H1 (cell line): ENCODE measurements around the gene CDK8. TPM values are rescaled to one million over a fixed set of nuclear protein-coding genes. Genes with fewer than 3 reads are reported as not detected.

Experiments
- BCL11A ChIP-seq, 2 experiments: IDR thresholded peaks; one replicate each; pipeline ENCODE4 v1.6.1; 2011; ENCODE audit warnings: low read depth in 2 of 2, low read length in 2 of 2, mild to moderate bottlenecking in 2 of 2
- CREB1 ChIP-seq: IDR thresholded peaks from 2 replicates; pipeline ENCODE4 v1.6.1; 2012; ENCODE audit warnings: inconsistent platforms
- GTF2F1 ChIP-seq: IDR thresholded peaks from 2 replicates; pipeline ENCODE4 v1.6.1; 2012; ENCODE audit warnings: low read depth, low read length, improper control_type of control experiment, borderline replicate concordance
- HDAC6 ChIP-seq: IDR thresholded peaks from one replicate; pipeline ENCODE4 v1.7.1; 2012; ENCODE audit warnings: low read depth, mild to moderate bottlenecking, inconsistent platforms, low read length, moderate library complexity
- JUN ChIP-seq: IDR thresholded peaks from 2 replicates; pipeline ENCODE4 v1.6.1; 2011; ENCODE audit warnings: low read depth, mild to moderate bottlenecking, improper control_type of control experiment, low read length
- KDM1A ChIP-seq: fragments of 200-600, 300-600 bp; sonication (generic); IDR thresholded peaks from 2 replicates; pipeline ENCODE4 v1.7.1; 2016; ENCODE audit warnings: mild to moderate bottlenecking, low read length, borderline replicate concordance
- RFX5 ChIP-seq: IDR thresholded peaks from 2 replicates; pipeline ENCODE4 v1.6.1; 2011; ENCODE audit warnings: low read depth, low read length, improper control_type of control experiment, borderline replicate concordance
- polyA plus RNA-seq, 7 experiments: library from polyadenylated mRNA; depleted of rRNA in 3 of 7; stranded (reverse) in 5 of 7; unstranded in 2 of 7; fragments of >200 nt in 5 of 7; fragments of 200-250 nt in 2 of 7; gene quantifications; 1 replicate in 5 of 7; 2 replicates in 1 of 7; 4 replicates in 1 of 7; pipeline versions ENCODE4 v1.2.1 to v1.2.3, GENCODE V29; 2011 to 2013; ENCODE audit warnings: missing spikeins in 2 of 7, mixed read lengths in 2 of 7
- total RNA-seq: library from RNA; stranded (reverse); fragmentation: NEBNext Ultra II Directional; extraction: Animal tissue kit (Norgen Biotek cat#: 25700); gene quantifications from 2 replicates; pipeline ENCODE4 v1.2.1, GENCODE V29; 2021

The CDK8 gene
- total and polyA plus RNA-seq, 2 of the 8 experiments (the other 6 are each of a cell fraction or from before 2014, with no cell fraction given), result 22.1 to 25.6 TPM

DNA sequence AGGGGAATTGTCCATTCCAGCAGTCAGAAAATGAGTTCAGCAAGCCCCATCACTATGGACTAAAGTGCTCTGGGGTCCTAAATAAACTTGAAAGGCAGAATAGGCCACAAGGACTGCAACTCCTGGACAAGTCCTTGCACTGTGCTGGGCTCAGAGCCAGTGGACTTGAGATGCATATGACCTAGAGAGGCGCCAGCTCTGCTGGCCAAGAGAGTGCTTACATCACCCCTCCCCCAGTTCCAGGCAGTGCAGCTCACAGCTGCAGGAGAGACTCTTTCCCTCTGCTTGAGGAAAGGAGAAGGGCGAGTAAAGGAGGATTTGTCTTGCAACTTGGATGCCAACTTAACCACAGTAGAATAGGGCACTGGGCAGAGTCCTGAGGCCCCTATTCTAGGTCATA is 194.1 kb downstream of the CDK8 start (continued):
- TF ChIP-seq JUN, result no peak
- TF ChIP-seq KDM1A, result no peak
- TF ChIP-seq GTF2F1, result no peak
- TF ChIP-seq BCL11A (IDR thresholded peaks at IDR 0.05; ENCODE audit: low read depth in 2 of 2, low read length in 2 of 2), result no peak
- no peak for TF ChIP-seq RFX5
- TF ChIP-seq CREB1, result no peak
- TF ChIP-seq HDAC6, result no peak
